Activated T-helper 17 cell treated with anti-CD3 and anti-CD28 coated beads, Interleukin-2, amount 50 U/mL, for 72 hours (primary cell): Measurements from ENCODE around the gene CFAP74. TPM values are rescaled to one million over a fixed set of nuclear protein-coding genes. Genes with fewer than 3 reads are reported as not detected.
"Not testable (repeated sequence)": the region's sequence is repeated elsewhere in the genome, so short reads cannot be mapped to it uniquely, and the experiment has no call there.

ENCODE experiments used
- ATAC-seq: fragments of 150-1000 bp; cut with Tn5 transposase; replicated peaks from 2 replicates; pipeline ENCODE4 v1.10.0; 2021; ENCODE audit warnings: mild to moderate bottlenecking, moderate library complexity
- H3K27ac Mint-ChIP-seq: one replicate; pipeline ENCODE4 v1.8.0; 2022; ENCODE audit warnings: mixed read lengths
- H3K27me3 Mint-ChIP-seq: one replicate; pipeline ENCODE4 v1.8.0; 2022; ENCODE audit warnings: mixed read lengths
- H3K36me3 Mint-ChIP-seq: one replicate; pipeline ENCODE4 v1.8.0; 2022; ENCODE audit warnings: low read depth, mild to moderate bottlenecking, mixed read lengths
- H3K4me1 Mint-ChIP-seq: one replicate; pipeline ENCODE4 v1.8.0; 2022; ENCODE audit warnings: mixed read lengths
- H3K4me3 Mint-ChIP-seq: one replicate; pipeline ENCODE4 v1.8.0; 2022; ENCODE audit warnings: mild to moderate bottlenecking, mixed read lengths
- H3K9me3 Mint-ChIP-seq: one replicate; pipeline ENCODE4 v1.8.0; 2022; ENCODE audit warnings: mixed read lengths
- total RNA-seq, 2 donors: library from RNA; stranded (reverse); gene quantifications; one replicate each; pipeline ENCODE4 v1.2.3, GENCODE V29; 2022

Gene CFAP74
- total RNA-seq, 2 donors from 2014 or later = not detected

DNA sequence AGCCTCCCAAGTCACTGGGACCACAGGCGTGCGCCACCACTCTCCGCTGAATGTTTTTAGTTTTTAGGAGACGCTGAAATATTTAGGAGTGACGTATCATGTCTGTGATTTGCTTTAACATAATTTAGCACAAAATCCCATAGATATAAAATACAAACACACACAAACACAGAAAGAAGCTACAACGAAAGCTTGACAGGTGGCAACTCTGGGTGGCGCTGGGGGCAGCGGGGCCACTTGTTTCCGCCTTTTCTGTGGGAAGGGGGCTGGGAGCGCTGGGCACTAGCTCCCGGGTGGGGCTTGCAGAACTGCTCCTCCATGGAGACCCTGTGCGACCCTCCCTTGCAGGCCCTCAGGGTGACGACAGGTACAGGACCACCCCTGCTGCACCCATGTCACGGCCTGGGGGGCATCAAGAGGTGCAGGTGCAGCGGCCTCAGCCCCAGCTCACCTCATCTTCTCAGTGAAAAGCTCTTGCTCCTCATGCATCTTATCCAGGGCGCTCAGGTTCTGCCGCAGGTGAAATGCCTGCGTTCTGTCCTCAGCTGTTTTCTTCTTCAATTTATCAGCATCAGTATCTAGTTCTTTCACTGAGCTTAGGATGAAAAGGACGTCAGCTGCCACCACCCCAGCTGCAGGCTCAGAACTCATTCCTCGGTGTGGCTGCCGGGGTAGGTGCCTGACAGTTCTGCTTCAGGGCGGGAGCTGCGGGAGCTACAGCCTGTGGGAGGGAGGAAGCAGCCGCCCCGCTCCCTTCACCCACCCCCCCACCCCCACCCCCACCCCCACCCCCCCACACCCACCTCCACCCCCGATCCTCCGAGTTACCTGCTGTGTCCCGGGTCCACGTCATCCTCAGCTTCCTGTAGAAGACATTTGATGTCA lies 15.3 kb downstream of the CFAP74 start:
- ATAC-seq = no peak
- Mint-ChIP-seq H3K4me3 (no peak overlapping the region), H3K9me3 (no peaks in the 10 kb centered on the region), H3K36me3 (no peaks in the 10 kb centered on the region), H3K4me1 (no peaks in the 10 kb centered on the region), H3K27me3 (peaks cover 11% of the 10 kb centered on the region), H3K27ac (no peak overlapping the region)

DNA sequence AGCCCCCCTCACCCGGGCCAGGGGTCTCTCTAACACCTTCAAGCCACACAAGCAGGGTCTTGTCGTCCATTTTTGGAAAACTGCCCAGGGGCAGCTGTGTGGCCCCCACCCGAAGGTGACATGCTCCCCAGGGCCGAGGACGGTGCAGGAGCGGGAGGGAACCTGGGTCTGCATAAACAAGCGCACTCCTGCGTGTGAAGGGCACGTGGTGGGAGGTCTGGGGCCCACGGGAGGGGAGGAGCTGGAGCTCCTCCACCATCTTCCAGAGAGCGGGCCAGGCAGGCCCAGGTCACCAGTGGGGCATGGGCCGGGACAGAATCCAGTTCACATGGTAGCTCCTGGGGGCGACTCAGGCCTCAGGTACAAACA lies 16.5 kb downstream of the CFAP74 start:
- Mint-ChIP-seq H3K27me3 (peaks cover 11% of the 10 kb centered on the region), H3K4me3 (no peak overlapping the region), H3K36me3 (no peaks in the 10 kb centered on the region), H3K9me3 (no peaks in the 10 kb centered on the region), H3K4me1 (no peaks in the 10 kb centered on the region), H3K27ac (no peak overlapping the region)
- ATAC-seq = no peak

GRCh38 chr1:1986451-1987141 lies 17.0 kb downstream of the CFAP74 start:
- ATAC-seq = no peak
- H3K27me3 Mint-ChIP-seq = peaks cover 11% of the 10 kb centered on the region
- H3K4me3 Mint-ChIP-seq = no peak overlapping the region
- no peak overlapping the region for H3K27ac Mint-ChIP-seq
- H3K9me3 Mint-ChIP-seq = no peaks in the 10 kb centered on the region
- no peaks in the 10 kb centered on the region for H3K4me1 Mint-ChIP-seq
- H3K36me3 Mint-ChIP-seq = no peaks in the 10 kb centered on the region

DNA sequence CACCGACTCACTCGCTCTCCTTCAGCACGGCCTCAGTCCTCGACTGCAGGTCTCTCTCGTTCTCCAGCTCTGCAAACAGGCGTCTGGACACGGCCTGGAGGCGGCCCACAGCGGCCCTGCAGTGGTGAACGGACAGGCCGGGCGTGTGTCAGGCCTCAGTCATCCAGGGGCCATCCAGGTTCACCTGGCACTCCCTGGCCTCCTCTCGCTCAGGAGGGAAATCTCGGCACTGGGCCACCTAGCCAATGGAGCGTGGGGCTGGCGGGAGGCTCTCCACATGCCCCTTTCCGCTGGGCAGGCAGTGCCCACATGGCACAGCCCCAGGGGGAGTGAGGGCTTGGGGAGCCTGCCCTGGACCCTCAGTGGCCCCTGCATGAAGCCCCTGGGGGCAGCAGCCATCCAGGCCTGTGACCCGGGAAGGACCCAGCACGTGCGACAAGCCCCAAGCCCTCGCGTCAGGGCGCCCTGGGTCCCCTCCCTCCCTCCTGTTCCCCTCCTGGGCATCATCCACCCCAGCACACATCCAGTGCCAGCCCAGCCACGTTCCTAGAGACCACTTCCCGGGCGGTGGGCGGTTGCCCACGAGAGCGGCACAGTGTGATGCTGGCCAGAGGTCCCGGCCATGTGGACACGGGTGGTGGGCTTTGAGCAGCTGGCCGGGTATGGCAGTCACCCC lies 18.1 kb downstream of the CFAP74 start:
- ATAC-seq = no peak
- H3K9me3 Mint-ChIP-seq = no peaks in the 10 kb centered on the region

GRCh38 chr1:1984560-1985070 lies 19.0 kb downstream of the CFAP74 start:
- Mint-ChIP-seq H3K36me3 (no peaks in the 10 kb centered on the region), H3K27ac (no peak overlapping the region), H3K9me3 (no peaks in the 10 kb centered on the region), H3K4me1 (no peaks in the 10 kb centered on the region), H3K4me3 (no peak overlapping the region), H3K27me3 (peaks cover 6% of the 10 kb centered on the region)
- ATAC-seq = no peak

More for the DNA sequence above, 18.1 kb downstream of the CFAP74 start:
- Mint-ChIP-seq H3K4me3 (no peak overlapping the region), H3K27me3 (peaks cover 6% of the 10 kb centered on the region), H3K36me3 (no peaks in the 10 kb centered on the region), H3K27ac (no peak overlapping the region), H3K4me1 (no peaks in the 10 kb centered on the region)

DNA sequence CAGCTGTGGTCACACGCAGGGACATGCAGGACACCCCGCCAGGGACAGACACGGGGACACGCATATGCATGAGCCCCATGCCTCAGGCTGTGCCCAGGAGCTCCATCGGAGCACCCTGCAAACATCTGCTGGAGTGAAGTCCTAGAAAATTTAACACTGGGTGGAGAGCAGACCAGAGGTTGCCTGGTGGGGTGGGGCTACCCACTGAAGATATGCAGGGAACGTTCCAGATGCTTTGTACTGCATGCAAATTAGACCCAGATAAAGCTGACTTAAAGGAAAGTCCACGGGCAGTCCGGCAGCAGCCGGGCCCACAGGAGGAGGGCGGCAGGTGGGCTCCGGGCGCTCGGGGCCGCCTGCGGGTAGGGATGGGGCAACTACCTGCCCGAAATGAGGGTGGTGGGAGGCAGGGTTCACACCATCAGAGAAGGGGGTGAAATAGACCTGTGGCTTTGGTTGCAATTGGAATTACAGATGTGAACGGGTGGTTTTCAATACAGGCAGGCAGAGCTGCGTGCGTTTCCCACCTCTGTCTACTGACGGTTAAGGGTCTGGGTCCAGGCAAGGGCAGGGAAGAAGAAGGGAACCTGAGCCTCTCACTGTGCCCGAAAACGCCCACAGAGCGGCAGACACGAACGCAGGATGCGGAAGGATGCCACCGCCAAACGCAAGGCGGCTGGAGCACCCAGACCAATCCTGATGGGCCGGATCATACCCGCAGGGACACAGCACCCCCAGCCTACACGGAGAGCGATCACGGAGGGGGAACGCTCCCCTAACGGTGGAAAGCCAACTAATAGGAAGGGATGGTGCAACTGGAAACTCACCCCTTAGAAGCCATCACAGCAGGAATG lies 21.0 kb downstream of the CFAP74 start:
- ATAC-seq = no peak
- H3K4me3 Mint-ChIP-seq = no peak overlapping the region
- no peaks in the 10 kb centered on the region for H3K9me3 Mint-ChIP-seq
- no peak overlapping the region for H3K27ac Mint-ChIP-seq
- no peaks in the 10 kb centered on the region for H3K27me3 Mint-ChIP-seq
- H3K4me1 Mint-ChIP-seq = no peaks in the 10 kb centered on the region
- H3K36me3 Mint-ChIP-seq = no peaks in the 10 kb centered on the region

DNA sequence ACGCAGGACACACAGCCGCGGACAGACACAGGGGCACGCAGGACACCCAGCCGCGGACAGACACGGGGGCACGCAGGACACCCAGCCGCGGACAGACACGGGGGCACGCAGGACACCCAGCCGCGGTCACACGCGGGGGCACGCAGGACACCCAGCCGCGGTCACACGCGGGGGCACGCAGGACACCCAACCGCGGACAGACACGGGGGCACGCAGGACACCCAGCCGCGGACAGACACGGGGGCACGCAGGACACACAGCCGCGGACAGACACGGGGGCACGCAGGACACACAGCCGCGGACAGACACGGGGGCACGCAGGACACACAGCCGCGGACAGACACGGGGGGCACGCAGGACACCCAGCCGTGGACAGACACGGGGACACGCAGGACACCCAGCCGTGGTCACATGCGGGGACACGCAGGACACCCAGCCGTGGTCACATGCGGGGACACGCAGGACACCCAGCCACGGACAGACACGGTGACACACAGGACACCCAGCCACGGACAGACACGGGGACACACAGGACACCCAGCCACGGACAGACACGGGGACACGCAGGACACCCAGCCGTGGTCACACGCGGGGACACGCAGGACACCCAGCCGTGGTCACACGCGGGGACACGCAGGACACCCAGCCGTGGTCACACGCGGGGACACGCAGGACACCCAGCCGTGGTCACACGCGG lies 21.8 kb downstream of the CFAP74 start:
- not testable (repeated sequence) for H3K9me3 Mint-ChIP-seq, H3K27ac Mint-ChIP-seq, ATAC-seq, H3K27me3 Mint-ChIP-seq, H3K36me3 Mint-ChIP-seq, H3K4me1 Mint-ChIP-seq, H3K4me3 Mint-ChIP-seq

DNA sequence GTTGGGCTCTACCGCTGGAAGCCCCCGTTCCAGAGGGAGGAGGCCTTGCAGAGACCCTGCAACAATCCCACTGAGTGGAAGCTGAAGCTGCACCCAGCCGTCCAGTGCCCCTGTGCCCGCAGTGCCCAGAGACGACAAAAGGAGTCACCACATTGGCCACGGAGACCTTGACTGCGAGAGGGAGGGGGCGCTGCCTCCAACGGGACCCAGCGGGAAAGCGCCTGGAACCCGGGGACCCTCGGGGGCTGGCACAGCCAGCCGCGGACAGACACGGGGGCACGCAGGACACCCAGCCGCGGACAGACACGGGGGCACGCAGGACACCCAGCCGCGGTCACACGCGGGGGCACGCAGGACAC lies 22.5 kb downstream of the CFAP74 start:
- Mint-ChIP-seq H3K27me3 (no peaks in the 10 kb centered on the region), H3K4me3 (no peak overlapping the region), H3K9me3 (no peaks in the 10 kb centered on the region), H3K36me3 (no peaks in the 10 kb centered on the region), H3K4me1 (no peaks in the 10 kb centered on the region), H3K27ac (no peak overlapping the region)
- no peak for ATAC-seq

DNA sequence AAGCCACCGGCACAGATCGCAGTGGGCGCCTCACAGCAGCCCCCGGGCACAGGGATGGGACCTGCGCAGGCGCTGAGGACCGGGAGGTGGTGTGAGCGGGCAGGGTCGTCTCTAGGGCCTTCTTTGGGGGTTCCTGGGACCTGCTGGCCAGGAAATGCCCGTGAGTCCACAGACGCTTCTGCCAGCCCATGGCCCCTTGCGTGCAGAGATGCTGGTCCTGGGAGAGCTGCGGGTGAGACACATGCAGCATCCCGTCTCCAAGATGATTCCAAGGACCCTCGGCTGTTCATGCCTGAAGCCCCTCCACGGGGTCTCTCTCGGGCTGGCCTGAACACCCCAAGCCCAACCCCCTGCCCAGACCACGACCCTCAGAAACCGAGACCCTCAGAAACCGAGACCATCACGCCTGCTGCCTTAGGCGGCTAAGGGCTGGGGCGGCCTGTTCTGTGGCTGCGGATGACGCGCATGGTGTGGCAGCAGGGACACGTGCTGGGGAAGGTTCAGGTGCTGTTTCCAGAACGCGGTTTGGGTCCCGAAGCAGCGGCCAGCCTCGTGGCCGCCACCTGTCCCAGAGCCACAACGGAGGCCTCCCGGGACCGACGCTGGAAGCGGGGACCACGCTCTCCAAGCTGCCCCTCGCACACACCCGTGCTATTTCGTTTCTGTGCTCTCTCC lies 23.0 kb downstream of the CFAP74 start:
- no peak for ATAC-seq
- no peaks in the 10 kb centered on the region for H3K4me1 Mint-ChIP-seq
- no peaks in the 10 kb centered on the region for H3K36me3 Mint-ChIP-seq
- H3K4me3 Mint-ChIP-seq = no peak overlapping the region
- no peaks in the 10 kb centered on the region for H3K27me3 Mint-ChIP-seq
- no peaks in the 10 kb centered on the region for H3K9me3 Mint-ChIP-seq
- no peak overlapping the region for H3K27ac Mint-ChIP-seq

- Mint-ChIP-seq H3K27me3 (no peaks in the 10 kb centered on the region), H3K27ac (no peak overlapping the region), H3K4me3 (no peak overlapping the region), H3K9me3 (no peaks in the 10 kb centered on the region), H3K4me1 (no peaks in the 10 kb centered on the region), H3K36me3 (no peaks in the 10 kb centered on the region)
- ATAC-seq = no peak
These were observed 24.0 kb downstream of the CFAP74 start for GRCh38 chr1:1979482-1980165.

DNA sequence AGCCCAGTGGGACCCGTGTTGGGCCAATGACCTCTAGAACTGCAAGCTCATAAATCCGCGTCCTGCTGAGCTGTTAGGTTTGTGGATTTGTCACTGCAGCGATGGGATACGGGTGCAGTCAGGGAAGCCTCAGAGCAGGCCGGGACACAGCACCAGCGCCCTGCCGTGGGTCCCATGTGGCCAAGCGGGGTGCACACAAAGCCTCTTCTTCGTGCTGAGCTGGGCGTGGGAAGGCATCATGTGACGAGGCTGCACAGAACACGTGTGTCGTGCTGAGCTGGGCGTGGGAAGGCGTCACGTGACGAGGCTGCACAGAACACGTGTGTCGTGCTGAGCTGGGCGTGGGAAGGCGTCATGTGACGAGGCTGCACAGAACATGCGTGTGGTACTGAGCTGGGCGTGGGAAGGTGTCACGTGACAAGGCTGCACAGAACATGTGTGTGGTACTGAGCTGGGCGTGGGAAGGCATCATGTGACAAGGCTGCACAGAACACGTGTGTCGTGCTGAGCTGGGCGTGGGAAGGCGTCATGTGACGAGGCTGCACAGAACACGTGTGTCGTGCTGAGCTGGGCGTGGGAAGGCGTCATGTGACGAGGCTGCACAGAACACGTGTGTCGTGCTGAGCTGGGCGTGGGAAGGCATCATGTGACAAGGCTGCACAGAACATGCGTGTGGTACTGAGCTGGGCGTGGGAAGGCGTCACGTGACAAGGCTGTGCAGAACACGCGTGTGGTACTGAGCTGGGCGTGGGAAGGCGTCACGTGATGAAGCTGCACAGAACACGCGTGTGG lies 24.7 kb downstream of the CFAP74 start:
- not testable (repeated sequence) for H3K9me3 Mint-ChIP-seq, H3K4me3 Mint-ChIP-seq, H3K27me3 Mint-ChIP-seq, H3K4me1 Mint-ChIP-seq, H3K36me3 Mint-ChIP-seq, H3K27ac Mint-ChIP-seq, ATAC-seq

- no peak overlapping the region for H3K27ac Mint-ChIP-seq
- no peak for ATAC-seq
- H3K9me3 Mint-ChIP-seq = no peaks in the 10 kb centered on the region
- no peaks in the 10 kb centered on the region for H3K36me3 Mint-ChIP-seq
- H3K27me3 Mint-ChIP-seq = peaks cover 3% of the 10 kb centered on the region
- H3K4me1 Mint-ChIP-seq = no peaks in the 10 kb centered on the region
- H3K4me3 Mint-ChIP-seq = no peak overlapping the region
These were observed 25.5 kb downstream of the CFAP74 start for GRCh38 chr1:1978108-1978507.
